ENCODE results near the gene PCP4L1. TPM values are rescaled to one million over a fixed set of nuclear protein-coding genes. Genes with fewer than 3 reads are reported as not detected.
"Not testable (repeated sequence)": the region's sequence is repeated elsewhere in the genome, so short reads cannot be mapped to it uniquely, and the experiment has no call there.

Gene PCP4L1
- total RNA-seq, 2 experiments from 2014 or later = 0.22 TPM; not detected in 1

GRCh38 chr1:161255955-161256520 lies 2.5 kb upstream of the PCP4L1 start:
- H3K4me1 Mint-ChIP-seq (ENCODE audit: low read depth); intact Hi-C loops (cut with micrococcal nuclease); H3K4me3 Mint-ChIP-seq; DNase-seq; H3K27ac Mint-ChIP-seq; POLR2A ChIA-PET: not testable (repeated sequence)
- H3K36me3 Mint-ChIP-seq = peaks cover 16% of the 10 kb centered on the region
- CTCF ChIA-PET = interaction anchor here (3.3 kb wide), 1 partner anchor 30 kb away, joined by 14 read pairs; the partner anchor contains the start of gene TOMM40L
- H3K9me3 Mint-ChIP-seq = peaks cover 22% of the 10 kb centered on the region
- H3K27me3 Mint-ChIP-seq = peaks cover 37% of the 10 kb centered on the region

DNA sequence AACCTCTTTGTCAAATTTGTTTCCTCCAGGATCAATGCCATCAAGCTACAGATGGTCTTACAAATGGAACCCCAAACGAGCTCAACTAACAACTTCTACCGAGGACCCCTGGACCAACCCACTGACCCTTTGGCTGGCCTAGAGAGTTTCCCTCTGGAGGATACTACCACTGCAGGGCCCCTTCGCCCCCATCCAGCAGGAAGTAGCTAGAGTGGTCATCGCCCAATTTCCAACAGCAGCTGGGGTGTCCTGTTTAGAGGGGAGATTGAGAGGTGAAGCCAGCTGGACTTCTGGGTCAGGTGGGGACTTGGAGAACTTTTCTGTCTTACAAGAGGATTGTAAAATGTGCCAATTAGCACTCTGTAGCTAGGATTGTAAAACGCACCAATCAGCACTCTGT lies 1.4 kb upstream of the PCP4L1 start:
- DNase-seq; POLR2A ChIA-PET; H3K27ac Mint-ChIP-seq; intact Hi-C loops (cut with micrococcal nuclease); H3K4me1 Mint-ChIP-seq (ENCODE audit: low read depth); H3K4me3 Mint-ChIP-seq: not testable (repeated sequence)
- H3K36me3 Mint-ChIP-seq = peaks cover 16% of the 10 kb centered on the region
- CTCF ChIA-PET = interaction anchor here (1.0 to 3.3 kb wide), 3 partner anchors 8 to 34 kb away, joined by 3 to 14 read pairs (median 5); partner anchors contain the start of gene TOMM40L
- peaks cover 22% of the 10 kb centered on the region for H3K9me3 Mint-ChIP-seq
- H3K27me3 Mint-ChIP-seq = peaks cover 45% of the 10 kb centered on the region

GRCh38 chr1:161259345-161259702 lies 779 bp downstream of the PCP4L1 start:
- no peak overlapping the region for H3K27ac Mint-ChIP-seq
- H3K4me3 Mint-ChIP-seq = peak overlapping the region; percentile 30
- peaks cover 48% of the 10 kb centered on the region for H3K27me3 Mint-ChIP-seq
- peaks cover 9% of the 10 kb centered on the region for H3K4me1 Mint-ChIP-seq (ENCODE audit: low read depth)
- intact Hi-C loops (cut with micrococcal nuclease) = no loop called here
- CTCF ChIA-PET = interaction anchor here (0.6 to 3.3 kb wide), 5 partner anchors 32 to 1005 kb away, joined by 3 to 14 read pairs (median 5); partner anchors contain the start of gene TOMM40L
- H3K9me3 Mint-ChIP-seq = peaks cover 22% of the 10 kb centered on the region
- POLR2A ChIA-PET = interaction anchor here (1.2 kb wide), 1 partner anchor 46 kb away, joined by 5 read pairs; no protein-coding TSS in a partner anchor
- peaks cover 16% of the 10 kb centered on the region for H3K36me3 Mint-ChIP-seq
- DNase-seq = no peak

- no peak overlapping the region for H3K4me3 Mint-ChIP-seq
- H3K27me3 Mint-ChIP-seq = peaks cover 48% of the 10 kb centered on the region
- ChIA-PET CTCF (interaction anchor here (1.2 to 1.6 kb wide), 3 partner anchors 10 to 50 kb away, joined by 4 to 7 read pairs (median 5); no protein-coding TSS in a partner anchor), POLR2A (interaction anchor here (0.6 kb wide), 1 partner anchor 61 kb away, joined by 5 read pairs; no protein-coding TSS in a partner anchor)
- peaks cover 22% of the 10 kb centered on the region for H3K9me3 Mint-ChIP-seq
- H3K4me1 Mint-ChIP-seq (ENCODE audit: low read depth) = peaks cover 9% of the 10 kb centered on the region
- no peak overlapping the region for H3K27ac Mint-ChIP-seq
- intact Hi-C loops (cut with micrococcal nuclease) = no loop called here
- peaks cover 16% of the 10 kb centered on the region for H3K36me3 Mint-ChIP-seq
- DNase-seq = no peak
These were observed 1.2 kb downstream of the PCP4L1 start for GRCh38 chr1:161259765-161260164.

GRCh38 chr1:161260376-161261260 lies 2.1 kb downstream of the PCP4L1 start:
- peaks cover 48% of the 10 kb centered on the region for H3K27me3 Mint-ChIP-seq
- H3K36me3 Mint-ChIP-seq = peaks cover 16% of the 10 kb centered on the region
- H3K4me3 Mint-ChIP-seq = no peak overlapping the region
- peaks cover 22% of the 10 kb centered on the region for H3K9me3 Mint-ChIP-seq
- CTCF ChIA-PET = interaction anchor here (1.6 kb wide), 1 partner anchor 11 kb away, joined by 7 read pairs; no protein-coding TSS in a partner anchor
- DNase-seq = no peak
- intact Hi-C loops (cut with micrococcal nuclease) = no loop called here
- no peak overlapping the region for H3K27ac Mint-ChIP-seq
- POLR2A ChIA-PET = no interaction called here
- peaks cover 9% of the 10 kb centered on the region for H3K4me1 Mint-ChIP-seq (ENCODE audit: low read depth)

DNA sequence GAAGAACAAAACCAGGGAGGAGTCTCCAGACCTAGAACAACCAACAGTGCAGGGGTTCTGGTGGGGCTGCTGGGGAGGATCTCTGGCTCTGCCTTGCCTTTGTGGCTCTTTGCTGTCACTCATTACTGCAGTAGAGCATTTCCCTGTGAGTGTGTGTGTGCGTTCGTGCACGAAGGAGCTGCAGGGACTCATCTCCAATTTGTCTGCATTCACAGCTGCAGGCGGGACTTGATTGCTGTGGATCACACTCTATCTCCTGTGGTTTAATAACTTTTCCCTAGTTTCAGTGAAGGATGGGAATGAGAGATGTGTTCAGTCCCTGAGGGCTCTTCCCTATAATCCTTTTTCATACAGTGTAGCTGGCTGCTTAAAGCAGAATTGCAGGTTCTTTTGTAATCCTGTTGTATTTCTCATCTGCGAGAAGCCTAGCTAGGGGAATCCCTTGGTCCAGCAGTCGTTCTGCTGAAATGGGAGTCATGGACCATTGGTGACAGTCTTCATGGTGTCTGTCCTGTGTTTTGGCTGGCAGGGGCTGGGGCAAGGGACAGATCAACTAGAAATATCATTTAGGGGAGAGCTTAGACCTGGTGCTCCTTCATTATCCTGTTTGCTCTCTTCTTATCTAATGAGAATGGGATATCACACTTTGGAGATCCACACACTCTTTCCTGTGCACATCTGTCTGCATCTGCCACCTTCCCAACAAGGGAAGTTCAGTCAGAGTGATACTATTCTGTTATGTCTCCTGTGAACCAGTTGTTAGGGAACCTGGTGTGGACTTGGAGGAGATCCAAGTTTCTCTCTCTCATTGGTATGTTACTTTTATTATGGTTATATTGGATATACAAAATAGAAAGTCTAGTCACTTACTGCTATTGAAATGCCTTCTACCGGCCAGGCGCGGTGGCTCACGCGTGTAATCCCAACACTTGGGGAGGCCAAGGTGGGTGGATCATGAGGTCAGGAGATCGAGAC lies 3.0 kb downstream of the PCP4L1 start:
- Mint-ChIP-seq H3K4me3 (no peak overlapping the region), H3K9me3 (peaks cover 17% of the 10 kb centered on the region), H3K27me3 (peaks cover 48% of the 10 kb centered on the region), H3K27ac (no peak overlapping the region), H3K4me1 (ENCODE audit: low read depth) (peaks cover 9% of the 10 kb centered on the region), H3K36me3 (peaks cover 14% of the 10 kb centered on the region)
- ChIA-PET CTCF (interaction anchor here (0.6 to 1.6 kb wide), 3 partner anchors 12 to 384 kb away, joined by 4 to 7 read pairs (median 5); no protein-coding TSS in a partner anchor), POLR2A (no interaction called here)
- intact Hi-C loops (cut with micrococcal nuclease) = no loop called here
- no peak for DNase-seq

DNA sequence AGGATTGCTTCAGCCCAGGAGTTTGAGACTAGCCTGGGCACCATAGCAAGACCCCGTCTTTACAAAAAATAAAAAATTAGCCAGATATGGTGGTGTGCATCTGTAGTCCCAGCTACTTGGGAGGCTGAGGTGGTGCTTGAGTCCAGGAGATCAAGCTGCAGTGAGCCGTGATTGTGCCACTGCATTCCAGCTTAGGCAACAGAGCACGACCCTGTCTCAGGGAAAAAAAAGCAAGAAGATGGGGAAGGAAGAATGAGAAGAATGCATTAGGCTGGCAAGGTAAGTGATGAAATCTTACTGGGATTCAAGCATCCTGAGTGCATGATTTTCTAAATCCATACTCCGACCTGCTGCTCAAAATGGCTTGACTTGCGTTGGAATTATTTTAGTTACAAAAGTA lies 6.8 kb downstream of the PCP4L1 start:
- intact Hi-C loops (cut with micrococcal nuclease) = no loop called here
- POLR2A ChIA-PET = no interaction called here

DNA sequence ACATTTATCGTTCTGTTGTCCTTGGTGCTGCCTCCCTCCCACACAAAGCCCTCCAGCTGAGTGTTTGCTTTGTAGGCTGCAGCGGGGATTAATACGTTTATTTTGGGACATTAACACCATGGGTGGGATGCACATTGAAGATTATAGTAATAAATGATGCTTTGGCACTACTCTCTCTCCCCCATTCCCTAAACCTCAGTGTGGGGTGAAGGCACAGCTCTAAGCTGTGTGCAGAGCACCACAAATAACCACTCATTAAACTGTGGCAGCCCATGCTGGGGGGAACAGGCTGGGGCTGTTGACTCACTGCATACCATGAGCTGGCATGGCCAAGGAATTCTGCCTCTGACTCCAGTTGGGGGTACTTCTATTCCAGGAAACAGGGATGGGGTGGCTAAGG lies 7.7 kb downstream of the PCP4L1 start:
- intact Hi-C loops (cut with micrococcal nuclease) = no loop called here
- Mint-ChIP-seq H3K27ac (no peak overlapping the region), H3K36me3 (no peaks in the 10 kb centered on the region), H3K27me3 (peaks cover 12% of the 10 kb centered on the region), H3K4me3 (no peak overlapping the region), H3K4me1 (ENCODE audit: low read depth) (no peaks in the 10 kb centered on the region), H3K9me3 (no peaks in the 10 kb centered on the region)
- DNase-seq = no peak
- CTCF ChIA-PET = no interaction called here
- POLR2A ChIA-PET = no interaction called here

More for the DNA sequence above, 6.8 kb downstream of the PCP4L1 start:
- Mint-ChIP-seq H3K27me3 (peaks cover 16% of the 10 kb centered on the region), H3K36me3 (no peaks in the 10 kb centered on the region), H3K4me1 (ENCODE audit: low read depth) (no peaks in the 10 kb centered on the region), H3K27ac (no peak overlapping the region), H3K4me3 (no peak overlapping the region), H3K9me3 (no peaks in the 10 kb centered on the region)
- CTCF ChIA-PET = interaction anchor here (1.2 kb wide), 1 partner anchor 17 kb away, joined by 4 read pairs; no protein-coding TSS in a partner anchor
- DNase-seq = no peak

- H3K9me3 Mint-ChIP-seq = no peaks in the 10 kb centered on the region
- intact Hi-C loops (cut with micrococcal nuclease) = no loop called here
- CTCF ChIA-PET = no interaction called here
These were observed 8.3 kb downstream of the PCP4L1 start for GRCh38 chr1:161266836-161267235.

GRCh38 chr1:161267321-161267720 lies 8.8 kb downstream of the PCP4L1 start:
- ChIA-PET CTCF (no interaction called here), POLR2A (no interaction called here)
- Mint-ChIP-seq H3K27me3 (peaks cover 6% of the 10 kb centered on the region), H3K9me3 (no peaks in the 10 kb centered on the region), H3K4me1 (ENCODE audit: low read depth) (no peaks in the 10 kb centered on the region), H3K27ac (no peak overlapping the region), H3K36me3 (no peaks in the 10 kb centered on the region), H3K4me3 (no peak overlapping the region)
- DNase-seq = no peak
- intact Hi-C loops (cut with micrococcal nuclease) = no loop called here

More at GRCh38 chr1:161266836-161267235, 8.3 kb downstream of the PCP4L1 start:
- Mint-ChIP-seq H3K27me3 (peaks cover 8% of the 10 kb centered on the region), H3K4me1 (ENCODE audit: low read depth) (no peaks in the 10 kb centered on the region), H3K27ac (no peak overlapping the region), H3K4me3 (no peak overlapping the region), H3K36me3 (no peaks in the 10 kb centered on the region)
- DNase-seq = no peak
- POLR2A ChIA-PET = no interaction called here

- H3K4me3 Mint-ChIP-seq = no peak overlapping the region
- ChIA-PET CTCF (no interaction called here), POLR2A (no interaction called here)
- DNase-seq = no peak
- H3K4me1 Mint-ChIP-seq (ENCODE audit: low read depth) = no peaks in the 10 kb centered on the region
- no peaks in the 10 kb centered on the region for H3K9me3 Mint-ChIP-seq
- intact Hi-C loops (cut with micrococcal nuclease) = no loop called here
- no peak overlapping the region for H3K27ac Mint-ChIP-seq
- peaks cover 6% of the 10 kb centered on the region for H3K27me3 Mint-ChIP-seq
- H3K36me3 Mint-ChIP-seq = no peaks in the 10 kb centered on the region
These were observed 14.9 kb downstream of the PCP4L1 start for GRCh38 chr1:161273402-161273801.

Measured in activated CD4-positive, alpha-beta memory T cell treated with anti-CD3 and anti-CD28 coated beads for 36 hours (primary cell).